ENCODE results near the gene SOWAHA. TPM values are rescaled to one million over a fixed set of nuclear protein-coding genes. Genes with fewer than 3 reads are reported as not detected.
A peak's percentile ranks its signal among the peaks of the same experiment; 100 is the strongest.

The SOWAHA gene
- total RNA-seq, 1 donor from 2014 or later: not detected

DNA sequence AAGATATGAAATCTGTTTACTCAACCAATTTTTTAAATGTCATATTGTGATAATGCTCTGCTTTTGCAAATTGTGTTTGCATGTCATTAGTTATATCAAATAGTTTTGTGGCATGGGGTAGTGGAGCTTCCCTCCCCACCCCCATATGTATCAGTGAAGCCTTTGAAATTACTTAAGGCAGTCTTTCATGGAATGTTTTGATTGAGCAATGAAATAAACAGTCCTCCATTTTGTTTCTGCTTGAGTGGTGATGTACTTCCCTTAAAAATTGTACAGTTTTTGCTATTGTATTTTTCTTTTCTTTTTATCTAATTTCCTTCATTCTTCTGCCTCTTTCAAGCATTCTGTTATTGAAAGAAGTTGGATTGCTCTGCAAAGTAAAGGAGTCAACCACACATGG, 3.5 kb downstream of the SOWAHA start:
- CTCF ChIA-PET: interaction anchor here (1.5 kb wide), 1 partner anchor 431 kb away, joined by 6 read pairs; no protein-coding TSS in a partner anchor
- no peaks in the 10 kb centered on the region for H3K9me3 Mint-ChIP-seq
- H3K4me3 Mint-ChIP-seq: no peak overlapping the region
- intact Hi-C loops (cut with micrococcal nuclease): loop anchor here (5.0 kb wide), 1 partner anchor 159 kb away; the partner anchor contains the start of gene IL13
- TF ChIP-seq, protein P1, sequence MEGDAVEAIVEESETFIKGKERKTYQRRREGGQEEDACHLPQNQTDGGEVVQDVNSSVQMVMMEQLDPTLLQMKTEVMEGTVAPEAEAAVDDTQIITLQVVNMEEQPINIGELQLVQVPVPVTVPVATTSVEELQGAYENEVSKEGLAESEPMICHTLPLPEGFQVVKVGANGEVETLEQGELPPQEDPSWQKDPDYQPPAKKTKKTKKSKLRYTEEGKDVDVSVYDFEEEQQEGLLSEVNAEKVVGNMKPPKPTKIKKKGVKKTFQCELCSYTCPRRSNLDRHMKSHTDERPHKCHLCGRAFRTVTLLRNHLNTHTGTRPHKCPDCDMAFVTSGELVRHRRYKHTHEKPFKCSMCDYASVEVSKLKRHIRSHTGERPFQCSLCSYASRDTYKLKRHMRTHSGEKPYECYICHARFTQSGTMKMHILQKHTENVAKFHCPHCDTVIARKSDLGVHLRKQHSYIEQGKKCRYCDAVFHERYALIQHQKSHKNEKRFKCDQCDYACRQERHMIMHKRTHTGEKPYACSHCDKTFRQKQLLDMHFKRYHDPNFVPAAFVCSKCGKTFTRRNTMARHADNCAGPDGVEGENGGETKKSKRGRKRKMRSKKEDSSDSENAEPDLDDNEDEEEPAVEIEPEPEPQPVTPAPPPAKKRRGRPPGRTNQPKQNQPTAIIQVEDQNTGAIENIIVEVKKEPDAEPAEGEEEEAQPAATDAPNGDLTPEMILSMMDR (IDR thresholded peaks at IDR 0.05): no peak
- H3K27ac Mint-ChIP-seq: no peak overlapping the region
- POLR2A ChIA-PET: no interaction called here
- ATAC-seq (ENCODE audit: low read depth) (no peak), DNase-seq (no peak)
- H3K27me3 Mint-ChIP-seq: peaks cover 22% of the 10 kb centered on the region
- peaks cover 22% of the 10 kb centered on the region for H3K4me1 Mint-ChIP-seq
- H3K36me3 Mint-ChIP-seq (ENCODE audit: low read depth): no peaks in the 10 kb centered on the region

DNA sequence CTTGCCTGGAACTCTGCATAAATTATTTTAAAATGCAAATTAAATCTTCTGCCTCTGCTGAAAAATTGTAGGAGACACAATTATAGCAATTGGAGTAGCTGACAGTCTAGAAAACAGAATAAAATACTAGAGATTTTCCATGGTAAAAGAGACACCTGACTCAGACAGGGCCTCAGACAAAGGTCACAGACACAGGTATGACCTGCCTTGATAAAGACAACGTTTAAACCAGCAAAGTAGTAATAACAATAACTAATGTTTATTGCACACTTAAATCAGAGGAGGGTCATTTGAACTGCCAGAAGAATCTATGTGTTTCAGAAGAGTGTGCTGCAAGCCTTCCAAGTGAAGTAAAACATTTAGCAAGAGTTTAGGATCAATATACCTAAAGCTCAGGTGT, 3.9 kb downstream of the SOWAHA start:
- DNase-seq (no peak), ATAC-seq (ENCODE audit: low read depth) (no peak)
- Mint-ChIP-seq H3K36me3 (ENCODE audit: low read depth) (no peaks in the 10 kb centered on the region), H3K4me1 (peaks cover 22% of the 10 kb centered on the region), H3K9me3 (no peaks in the 10 kb centered on the region), H3K4me3 (no peak overlapping the region), H3K27me3 (peaks cover 22% of the 10 kb centered on the region), H3K27ac (no peak overlapping the region)
- ChIA-PET CTCF (interaction anchor here (1.5 kb wide), 1 partner anchor 431 kb away, joined by 6 read pairs; no protein-coding TSS in a partner anchor), POLR2A (no interaction called here)
- intact Hi-C loops (cut with micrococcal nuclease): loop anchor here (5.0 kb wide), 1 partner anchor 160 kb away; the partner anchor contains the start of gene IL13
- TF ChIP-seq, protein P1 (IDR thresholded peaks at IDR 0.05): no peak

DNA sequence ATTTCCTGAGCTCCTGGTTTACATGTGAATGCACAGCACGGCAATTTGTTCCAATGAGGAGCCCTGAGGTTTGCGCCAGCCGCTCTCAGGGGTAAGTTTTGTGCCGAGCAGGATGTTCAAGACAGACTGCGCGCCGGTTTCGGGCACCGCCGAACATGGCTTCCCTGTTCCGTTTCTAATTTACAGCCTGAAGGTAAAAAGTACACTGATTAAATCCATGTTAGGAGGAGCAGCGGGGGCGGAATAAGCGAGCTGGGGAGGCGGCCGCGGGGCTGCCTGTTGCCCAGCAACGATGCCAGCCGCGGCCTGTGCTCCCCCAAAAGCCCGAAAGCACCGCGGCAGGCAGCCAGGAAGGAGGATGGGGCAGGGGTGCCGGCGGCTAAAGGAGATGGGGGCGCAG, 6.4 kb downstream of the SOWAHA start:
- DNase-seq: no peak
- Mint-ChIP-seq H3K4me3 (peak overlapping the region; percentile 75), H3K27ac (no peak overlapping the region), H3K4me1 (peaks cover 12% of the 10 kb centered on the region), H3K27me3 (peaks cover 20% of the 10 kb centered on the region), H3K9me3 (no peaks in the 10 kb centered on the region), H3K36me3 (ENCODE audit: low read depth) (no peaks in the 10 kb centered on the region)
- intact Hi-C loops (cut with micrococcal nuclease): loop anchor here (5.0 kb wide), 1 partner anchor 162 kb away; the partner anchor contains the start of gene IL13
- ATAC-seq (ENCODE audit: low read depth): peak; percentile 43
- ChIA-PET POLR2A (interaction anchor here (0.7 to 1.7 kb wide), 2 partner anchors 12 to 450 kb away, joined by 4 read pairs; partner anchors contain the start of gene SLC22A5), CTCF (interaction anchor here (0.7 to 3.6 kb wide), 25 partner anchors 8 to 582 kb away, joined by 3 to 31 read pairs (median 5); partner anchors contain the start of genes CCNI2, IRF1 and KIF3A)
- TF ChIP-seq, protein P1 (IDR thresholded peaks at IDR 0.05): no peak

DNA sequence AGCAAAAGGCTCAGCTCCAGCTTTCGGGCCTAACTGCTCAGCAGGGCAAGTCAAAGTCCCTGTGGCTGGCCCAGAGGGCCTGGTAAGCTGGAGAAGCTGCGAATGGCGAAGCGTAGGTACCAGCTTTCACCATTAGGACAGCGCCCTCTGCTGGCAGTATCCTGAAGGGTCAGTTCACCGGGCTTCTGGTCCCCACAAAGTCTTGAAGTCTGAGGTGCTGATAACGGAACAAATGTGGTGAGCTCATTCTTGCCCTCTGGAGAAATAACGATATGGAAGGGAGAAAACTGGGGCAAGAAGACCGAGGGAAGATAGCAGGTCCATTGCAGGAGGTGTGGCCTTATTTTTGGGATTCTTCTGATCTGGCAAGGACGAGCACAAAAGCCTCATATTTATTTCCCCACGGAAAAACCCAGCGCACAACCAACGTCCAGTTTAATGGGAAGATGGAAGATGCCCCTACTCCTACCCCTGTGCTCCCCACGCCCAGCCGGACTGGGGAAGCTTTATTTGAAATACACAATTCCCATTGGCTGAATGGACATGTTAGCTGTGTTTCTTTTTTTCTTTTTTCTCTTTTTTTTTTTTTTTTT, 7.2 kb downstream of the SOWAHA start:
- ChIA-PET POLR2A (interaction anchor here (0.6 to 0.7 kb wide), 4 partner anchors 8 to 166 kb away, joined by 3 to 6 read pairs (median 4); no protein-coding TSS in a partner anchor), CTCF (interaction anchor here (0.7 to 3.6 kb wide), 28 partner anchors 9 to 582 kb away, joined by 3 to 31 read pairs (median 4); partner anchors contain the start of genes CCNI2, IRF1 and KIF3A)
- peaks cover 12% of the 10 kb centered on the region for H3K4me1 Mint-ChIP-seq
- H3K4me3 Mint-ChIP-seq: peak overlapping the region; percentile 38
- peaks cover 27% of the 10 kb centered on the region for H3K27me3 Mint-ChIP-seq
- DNase-seq: peak; percentile 70
- no peaks in the 10 kb centered on the region for H3K9me3 Mint-ChIP-seq
- H3K36me3 Mint-ChIP-seq (ENCODE audit: low read depth): no peaks in the 10 kb centered on the region
- ATAC-seq (ENCODE audit: low read depth): peak; percentile 89
- TF ChIP-seq, protein P1 (IDR thresholded peaks at IDR 0.05): no peak
- no peak overlapping the region for H3K27ac Mint-ChIP-seq
- intact Hi-C loops (cut with micrococcal nuclease): loop anchor here (1.0 to 2.0 kb wide), 7 partner anchors 73 to 548 kb away; partner anchors contain the start of genes CCNI2 and KIF3A

DNA sequence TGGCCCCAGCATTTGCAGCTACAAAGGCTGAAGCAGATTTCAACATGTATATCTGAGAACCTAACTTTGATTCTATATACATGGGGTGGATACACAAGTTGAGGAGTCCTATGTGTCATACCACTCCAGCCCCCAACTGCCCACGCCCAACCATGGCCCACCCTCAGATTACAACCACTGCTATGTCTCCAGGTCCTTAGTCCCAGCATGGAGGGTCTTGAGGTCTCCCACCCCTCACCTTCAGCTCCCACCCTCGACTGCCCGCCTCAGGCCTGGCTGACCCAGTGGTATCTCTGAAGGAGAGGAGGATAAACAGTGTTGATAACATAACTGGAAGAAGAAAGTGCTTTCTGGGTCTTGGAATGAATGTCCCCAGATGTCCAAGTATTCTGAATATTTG, 8.2 kb downstream of the SOWAHA start:
- H3K4me1 Mint-ChIP-seq: peaks cover 12% of the 10 kb centered on the region
- POLR2A ChIA-PET: no interaction called here
- no peak for ATAC-seq (ENCODE audit: low read depth)
- DNase-seq: no peak
- H3K36me3 Mint-ChIP-seq (ENCODE audit: low read depth): no peaks in the 10 kb centered on the region
- H3K4me3 Mint-ChIP-seq: no peak overlapping the region
- peaks cover 27% of the 10 kb centered on the region for H3K27me3 Mint-ChIP-seq
- CTCF ChIA-PET: interaction anchor here (1.2 to 3.6 kb wide), 8 partner anchors 14 to 583 kb away, joined by 3 to 31 read pairs (median 8); partner anchors contain the start of gene IRF1
- intact Hi-C loops (cut with micrococcal nuclease): loop anchor here (2.0 kb wide), 2 partner anchors 75 to 321 kb away; partner anchors contain the start of gene CCNI2
- H3K9me3 Mint-ChIP-seq: no peaks in the 10 kb centered on the region
- TF ChIP-seq, protein P1 (IDR thresholded peaks at IDR 0.05): no peak
- no peak overlapping the region for H3K27ac Mint-ChIP-seq
